ENCODE results near the gene PARN.

The PARN gene

GRCh38 chr16:14464192-14464591 is 165.9 kb downstream of the PARN start:
- Histone ChIP-seq H3K36me3 (replicated peaks) (no peaks in the 10 kb centered on the region), H3K9me3 (no peaks in the 10 kb centered on the region), H3K4me1 (peaks cover 3% of the 10 kb centered on the region; the same call in 1 of the 2 replicates), H3K4me3 (no peak overlapping the region), H3K27me3 (ENCODE audit: low read depth) (no peaks in the 10 kb centered on the region)
- no peak for DNase-seq (ENCODE audit: low spot score in 2 of 2)
- in situ Hi-C loops (cut with MboI; ENCODE audit: low sequenced_read_pairs), result no loop called here

GRCh38 chr16:14462811-14463210 is 167.2 kb downstream of the PARN start:
- H3K4me1 ChIP-seq, result peaks cover 3% of the 10 kb centered on the region; the same call in 1 of the 2 replicates
- H3K9me3 ChIP-seq, result no peaks in the 10 kb centered on the region
- no peak for DNase-seq (ENCODE audit: low spot score in 2 of 2)
- H3K4me3 ChIP-seq, result no peak overlapping the region
- H3K36me3 ChIP-seq (replicated peaks), result no peaks in the 10 kb centered on the region
- H3K27me3 ChIP-seq (ENCODE audit: low read depth), result no peaks in the 10 kb centered on the region
- in situ Hi-C loops (cut with MboI; ENCODE audit: low sequenced_read_pairs), result no loop called here

GRCh38 chr16:14460726-14461125 is 169.3 kb downstream of the PARN start:
- in situ Hi-C loops (cut with MboI; ENCODE audit: low sequenced_read_pairs), result no loop called here
- H3K4me3 ChIP-seq, result no peak overlapping the region

GRCh38 chr16:14458576-14458975 is 171.5 kb downstream of the PARN start:
- no peaks in the 10 kb centered on the region for H3K9me3 ChIP-seq
- H3K27me3 ChIP-seq (ENCODE audit: low read depth), result no peaks in the 10 kb centered on the region
- DNase-seq (ENCODE audit: low spot score in 2 of 2), result no peak
- no peak overlapping the region for H3K4me3 ChIP-seq
- in situ Hi-C loops (cut with MboI; ENCODE audit: low sequenced_read_pairs), result no loop called here
- H3K4me1 ChIP-seq, result no peaks in the 10 kb centered on the region
- H3K36me3 ChIP-seq (replicated peaks), result no peaks in the 10 kb centered on the region

More at GRCh38 chr16:14460726-14461125, 169.3 kb downstream of the PARN start:
- DNase-seq (ENCODE audit: low spot score in 2 of 2), result no peak
- Histone ChIP-seq H3K9me3 (no peaks in the 10 kb centered on the region), H3K27me3 (ENCODE audit: low read depth) (no peaks in the 10 kb centered on the region), H3K4me1 (no peaks in the 10 kb centered on the region), H3K36me3 (replicated peaks) (no peaks in the 10 kb centered on the region)

- no peak for DNase-seq (ENCODE audit: low spot score in 2 of 2)
- in situ Hi-C loops (cut with MboI; ENCODE audit: low sequenced_read_pairs), result no loop called here
Observed at GRCh38 chr16:14456793-14457481, 173.1 kb downstream of the PARN start.

GRCh38 chr16:14455573-14455972 is 174.5 kb downstream of the PARN start:
- Histone ChIP-seq H3K4me3 (no peak overlapping the region), H3K4me1 (0 out of 2 replicates have a peak, but pooled peaks cover 4% of the 10 kb centered on the region), H3K27me3 (ENCODE audit: low read depth) (no peaks in the 10 kb centered on the region), H3K9me3 (no peaks in the 10 kb centered on the region), H3K36me3 (replicated peaks) (no peaks in the 10 kb centered on the region)
- no peak for DNase-seq (ENCODE audit: low spot score in 2 of 2)
- in situ Hi-C loops (cut with MboI; ENCODE audit: low sequenced_read_pairs), result no loop called here

More at GRCh38 chr16:14456793-14457481, 173.1 kb downstream of the PARN start:
- Histone ChIP-seq H3K4me3 (no peak overlapping the region), H3K9me3 (no peaks in the 10 kb centered on the region), H3K4me1 (0 out of 2 replicates have a peak, but pooled peaks cover 4% of the 10 kb centered on the region), H3K36me3 (replicated peaks) (no peaks in the 10 kb centered on the region), H3K27me3 (ENCODE audit: low read depth) (no peaks in the 10 kb centered on the region)

- 0 out of 2 replicates have a peak, but pooled peaks cover 4% of the 10 kb centered on the region for H3K4me1 ChIP-seq
- DNase-seq (ENCODE audit: low spot score in 2 of 2), result no peak
- no peaks in the 10 kb centered on the region for H3K9me3 ChIP-seq
- in situ Hi-C loops (cut with MboI; ENCODE audit: low sequenced_read_pairs), result no loop called here
- H3K4me3 ChIP-seq, result no peak overlapping the region
- H3K36me3 ChIP-seq (replicated peaks), result no peaks in the 10 kb centered on the region
- H3K27me3 ChIP-seq (ENCODE audit: low read depth), result no peaks in the 10 kb centered on the region
Observed at GRCh38 chr16:14454391-14454790, 175.7 kb downstream of the PARN start.

GRCh38 chr16:14452066-14452465 is 178.0 kb downstream of the PARN start:
- DNase-seq (ENCODE audit: low spot score in 2 of 2), result no peak
- in situ Hi-C loops (cut with MboI; ENCODE audit: low sequenced_read_pairs), result no loop called here
- Histone ChIP-seq H3K36me3 (replicated peaks) (no peaks in the 10 kb centered on the region), H3K4me3 (no peak overlapping the region), H3K27me3 (ENCODE audit: low read depth) (no peaks in the 10 kb centered on the region), H3K4me1 (0 out of 2 replicates have a peak, but pooled peaks cover 4% of the 10 kb centered on the region), H3K9me3 (no peaks in the 10 kb centered on the region)

GRCh38 chr16:14450846-14451245 is 179.2 kb downstream of the PARN start:
- no peak overlapping the region for H3K4me3 ChIP-seq
- no peaks in the 10 kb centered on the region for H3K9me3 ChIP-seq
- no peak for DNase-seq (ENCODE audit: low spot score in 2 of 2)
- H3K36me3 ChIP-seq (replicated peaks), result peaks cover 2% of the 10 kb centered on the region; the same call in 1 of the 2 replicates
- 0 out of 2 replicates have a peak, but pooled peaks cover 4% of the 10 kb centered on the region for H3K4me1 ChIP-seq
- no peaks in the 10 kb centered on the region for H3K27me3 ChIP-seq (ENCODE audit: low read depth)
- in situ Hi-C loops (cut with MboI; ENCODE audit: low sequenced_read_pairs), result no loop called here

GRCh38 chr16:14449790-14450480 is 180.1 kb downstream of the PARN start:
- Histone ChIP-seq H3K4me1 (0 out of 2 replicates have a peak, but pooled peaks cover 4% of the 10 kb centered on the region), H3K9me3 (no peaks in the 10 kb centered on the region), H3K36me3 (replicated peaks) (peaks cover 5% of the 10 kb centered on the region; the same call in 1 of the 2 replicates), H3K4me3 (no peak overlapping the region), H3K27me3 (ENCODE audit: low read depth) (no peaks in the 10 kb centered on the region)
- DNase-seq (ENCODE audit: low spot score in 2 of 2), result no peak
- in situ Hi-C loops (cut with MboI; ENCODE audit: low sequenced_read_pairs), result no loop called here

- no peaks in the 10 kb centered on the region for H3K27me3 ChIP-seq (ENCODE audit: low read depth)
- 0 out of 2 replicates have a peak, but pooled peaks cover 4% of the 10 kb centered on the region for H3K4me1 ChIP-seq
- H3K36me3 ChIP-seq (replicated peaks), result peaks cover 5% of the 10 kb centered on the region; the same call in 1 of the 2 replicates
- H3K4me3 ChIP-seq, result no peak overlapping the region
- in situ Hi-C loops (cut with MboI; ENCODE audit: low sequenced_read_pairs), result no loop called here
- no peaks in the 10 kb centered on the region for H3K9me3 ChIP-seq
- DNase-seq (ENCODE audit: low spot score in 2 of 2), result no peak
Observed at GRCh38 chr16:14449334-14449733, 180.7 kb downstream of the PARN start.

- DNase-seq (ENCODE audit: low spot score in 2 of 2), result no peak
- Histone ChIP-seq H3K9me3 (no peaks in the 10 kb centered on the region), H3K4me3 (no peak overlapping the region), H3K27me3 (ENCODE audit: low read depth) (no peaks in the 10 kb centered on the region), H3K36me3 (replicated peaks) (peaks cover 5% of the 10 kb centered on the region; the same call in 1 of the 2 replicates), H3K4me1 (0 out of 2 replicates have a peak, but pooled peaks cover 4% of the 10 kb centered on the region)
- in situ Hi-C loops (cut with MboI; ENCODE audit: low sequenced_read_pairs), result no loop called here
Observed at GRCh38 chr16:14448879-14449278, 181.2 kb downstream of the PARN start.

- in situ Hi-C loops (cut with MboI; ENCODE audit: low sequenced_read_pairs), result no loop called here
- DNase-seq (ENCODE audit: low spot score in 2 of 2), result no peak
Observed at GRCh38 chr16:14447783-14448182, 182.3 kb downstream of the PARN start.

GRCh38 chr16:14446796-14447195 is 183.3 kb downstream of the PARN start:
- H3K27me3 ChIP-seq (ENCODE audit: low read depth), result no peaks in the 10 kb centered on the region
- in situ Hi-C loops (cut with MboI; ENCODE audit: low sequenced_read_pairs), result no loop called here
- no peak for DNase-seq (ENCODE audit: low spot score in 2 of 2)
- peaks cover 5% of the 10 kb centered on the region; the same call in 1 of the 2 replicates for H3K36me3 ChIP-seq (replicated peaks)
- no peak overlapping the region for H3K4me3 ChIP-seq
- H3K9me3 ChIP-seq, result no peaks in the 10 kb centered on the region
- H3K4me1 ChIP-seq, result no peaks in the 10 kb centered on the region

More at GRCh38 chr16:14447783-14448182, 182.3 kb downstream of the PARN start:
- Histone ChIP-seq H3K36me3 (replicated peaks) (peaks cover 5% of the 10 kb centered on the region; the same call in 1 of the 2 replicates), H3K9me3 (no peaks in the 10 kb centered on the region), H3K4me3 (no peak overlapping the region), H3K4me1 (no peaks in the 10 kb centered on the region), H3K27me3 (ENCODE audit: low read depth) (no peaks in the 10 kb centered on the region)

All from HAP-1 (cell line).